Measurements from ENCODE around the gene SPRYD7.

The SPRYD7 gene

DNA sequence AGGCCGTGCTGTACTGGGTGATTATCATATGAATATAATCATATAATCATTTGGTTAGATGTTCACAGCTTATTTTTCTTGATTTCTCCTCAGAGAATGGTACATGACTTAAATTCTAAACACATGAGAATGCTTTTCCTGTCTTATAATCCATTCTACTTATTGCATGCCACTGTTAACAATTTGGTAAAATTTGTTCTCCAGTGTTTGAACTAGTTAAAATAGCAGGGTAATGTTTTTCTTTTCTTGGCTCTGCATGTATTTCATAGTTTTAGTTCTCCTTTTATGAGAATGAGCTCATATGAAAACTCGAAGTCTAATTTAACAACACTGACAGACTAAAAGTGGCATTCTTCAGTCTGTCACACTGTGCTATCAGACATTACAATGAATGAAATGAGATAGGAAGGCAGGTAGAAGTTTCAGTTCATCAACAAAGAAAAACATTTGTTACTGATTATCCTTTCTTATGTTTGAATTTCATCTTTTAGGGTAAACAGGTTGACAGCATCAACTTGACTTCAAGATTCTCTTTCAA lies 10.2 kb downstream of the SPRYD7 start:
- TF ChIP-seq TEAD4 (IDR thresholded peaks at IDR 0.05) (no peak), CEBPB (IDR thresholded peaks at IDR 0.05) (no peak), CREB1 (IDR thresholded peaks at IDR 0.05; ENCODE audit: low read depth) (no peak), EGR1 (IDR thresholded peaks at IDR 0.05) (no peak), EP300 (IDR thresholded peaks at IDR 0.05; ENCODE audit: borderline replicate concordance) (no peak), FOXM1 (IDR thresholded peaks at IDR 0.05; ENCODE audit: borderline replicate concordance, low read depth) (no peak), RAD21 (IDR thresholded peaks at IDR 0.05; ENCODE audit: low read depth) (no peak), ZBTB7A (IDR thresholded peaks at IDR 0.05; ENCODE audit: low read depth) (no peak), REST (IDR thresholded peaks at IDR 0.05; ENCODE audit: low read depth) (no peak), YY1 (IDR thresholded peaks at IDR 0.05; ENCODE audit: low read depth) (no peak), TAF1 (IDR thresholded peaks at IDR 0.05; ENCODE audit: low read depth) (no peak), NFIC (IDR thresholded peaks at IDR 0.05) (no peak), TCF12 (IDR thresholded peaks at IDR 0.05; ENCODE audit: low read depth) (no peak)
- TF ChIP-seq, protein P1, sequence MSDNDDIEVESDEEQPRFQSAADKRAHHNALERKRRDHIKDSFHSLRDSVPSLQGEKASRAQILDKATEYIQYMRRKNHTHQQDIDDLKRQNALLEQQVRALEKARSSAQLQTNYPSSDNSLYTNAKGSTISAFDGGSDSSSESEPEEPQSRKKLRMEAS (IDR thresholded peaks at IDR 0.05), result no peak
- TF ChIP-seq, protein P2, sequence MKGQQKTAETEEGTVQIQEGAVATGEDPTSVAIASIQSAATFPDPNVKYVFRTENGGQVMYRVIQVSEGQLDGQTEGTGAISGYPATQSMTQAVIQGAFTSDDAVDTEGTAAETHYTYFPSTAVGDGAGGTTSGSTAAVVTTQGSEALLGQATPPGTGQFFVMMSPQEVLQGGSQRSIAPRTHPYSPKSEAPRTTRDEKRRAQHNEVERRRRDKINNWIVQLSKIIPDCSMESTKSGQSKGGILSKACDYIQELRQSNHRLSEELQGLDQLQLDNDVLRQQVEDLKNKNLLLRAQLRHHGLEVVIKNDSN (IDR thresholded peaks at IDR 0.05), result no peak

DNA sequence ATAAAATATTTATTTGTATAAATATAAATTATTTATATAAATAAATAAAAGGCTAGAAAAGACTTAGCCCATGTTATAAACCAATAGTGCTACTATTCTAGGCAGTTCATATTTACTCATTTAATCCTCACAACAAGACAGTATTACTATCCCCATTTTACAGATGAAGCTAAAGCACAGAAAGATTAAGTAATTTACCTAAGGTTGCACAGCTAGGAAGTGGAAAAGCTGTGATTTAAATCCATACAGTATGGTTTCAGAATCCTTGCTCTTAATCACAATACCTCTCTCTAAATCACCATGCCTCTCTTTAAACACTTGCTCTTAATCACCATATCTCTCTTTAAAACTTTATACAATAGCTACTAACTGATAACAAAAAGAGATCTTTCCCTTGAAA lies 13.8 kb downstream of the SPRYD7 start:
- TF ChIP-seq REST (IDR thresholded peaks at IDR 0.05; ENCODE audit: low read depth), result no peak
- TF ChIP-seq RAD21 (IDR thresholded peaks at IDR 0.05; ENCODE audit: low read depth), result no peak
- TF ChIP-seq EP300 (IDR thresholded peaks at IDR 0.05; ENCODE audit: borderline replicate concordance), result no peak
- TF ChIP-seq FOXM1 (IDR thresholded peaks at IDR 0.05; ENCODE audit: borderline replicate concordance, low read depth), result no peak
- no peak for TF ChIP-seq NFIC (IDR thresholded peaks at IDR 0.05)
- no peak for TF ChIP-seq YY1 (IDR thresholded peaks at IDR 0.05; ENCODE audit: low read depth)
- TF ChIP-seq, protein P1 (IDR thresholded peaks at IDR 0.05), result no peak
- TF ChIP-seq TEAD4 (IDR thresholded peaks at IDR 0.05), result no peak
- TF ChIP-seq CEBPB (IDR thresholded peaks at IDR 0.05), result no peak
- TF ChIP-seq EGR1 (IDR thresholded peaks at IDR 0.05), result no peak
- TF ChIP-seq CREB1 (IDR thresholded peaks at IDR 0.05; ENCODE audit: low read depth), result no peak
- no peak for TF ChIP-seq TAF1 (IDR thresholded peaks at IDR 0.05; ENCODE audit: low read depth)
- TF ChIP-seq ZBTB7A (IDR thresholded peaks at IDR 0.05; ENCODE audit: low read depth), result no peak

- TF ChIP-seq NFIC (IDR thresholded peaks at IDR 0.05) (no peak), FOXM1 (IDR thresholded peaks at IDR 0.05; ENCODE audit: borderline replicate concordance, low read depth) (no peak), TEAD4 (IDR thresholded peaks at IDR 0.05) (no peak), TAF1 (IDR thresholded peaks at IDR 0.05; ENCODE audit: low read depth) (no peak), EP300 (IDR thresholded peaks at IDR 0.05; ENCODE audit: borderline replicate concordance) (no peak), REST (IDR thresholded peaks at IDR 0.05; ENCODE audit: low read depth) (no peak)
- TF ChIP-seq, protein P1 (IDR thresholded peaks at IDR 0.05), result no peak
- TF ChIP-seq, protein P2 (IDR thresholded peaks at IDR 0.05), result no peak
These were observed 21.2 kb downstream of the SPRYD7 start for GRCh38 chr13:49914947-49915346.

- no peak for TF ChIP-seq CEBPB (IDR thresholded peaks at IDR 0.05)
- no peak for TF ChIP-seq FOXM1 (IDR thresholded peaks at IDR 0.05; ENCODE audit: borderline replicate concordance, low read depth)
- TF ChIP-seq YY1 (IDR thresholded peaks at IDR 0.05; ENCODE audit: low read depth), result no peak
- TF ChIP-seq NFIC (IDR thresholded peaks at IDR 0.05), result no peak
- TF ChIP-seq, protein P1 (IDR thresholded peaks at IDR 0.05), result no peak
- TF ChIP-seq, protein P2 (IDR thresholded peaks at IDR 0.05), result no peak
These were observed 27.5 kb downstream of the SPRYD7 start for GRCh38 chr13:49908637-49909036.

Data from Ishikawa (cell line).